Gastroesophageal sphincter (tissue), 3 donors: ENCODE measurements around the gene PROB1.
"Not testable (repeated sequence)": the region's sequence is repeated elsewhere in the genome, so short reads cannot be mapped to it uniquely, and the experiment has no call there.

ENCODE experiments used
- EP300 ChIP-seq: sonication (generic); formaldehyde crosslinking; IDR thresholded peaks from one replicate; pipeline ENCODE4 v1.6.1; 2017; ENCODE audit warnings: antibody characterized with exemption, mild to moderate bottlenecking
- POLR2A ChIP-seq, 2 donors: fragments of 450-650 bp; IDR thresholded peaks; one replicate each; pipeline ENCODE4 v1.6.1; 2017; ENCODE audit warnings: antibody characterized with exemption in 2 of 2, mild to moderate bottlenecking in 2 of 2, moderate library complexity in 1 of 2
- POLR2AphosphoS5 ChIP-seq: sonication (generic); formaldehyde crosslinking; IDR thresholded peaks from one replicate; pipeline ENCODE4 v1.6.1; 2017; ENCODE audit warnings: antibody characterized with exemption
- TF ChIP-seq, protein P1 (sequence below), 4 experiments: fragments of 200-600 bp in 2 of 4; fragments of 450-650 bp in 2 of 4; sonication (generic) in 1 of 4; IDR thresholded peaks; one replicate each; pipeline ENCODE4 v1.5.1; 2017 to 2019; ENCODE audit warnings: antibody characterized with exemption in 4 of 4, mild to moderate bottlenecking in 2 of 4, moderate library complexity in 2 of 4

DNA sequence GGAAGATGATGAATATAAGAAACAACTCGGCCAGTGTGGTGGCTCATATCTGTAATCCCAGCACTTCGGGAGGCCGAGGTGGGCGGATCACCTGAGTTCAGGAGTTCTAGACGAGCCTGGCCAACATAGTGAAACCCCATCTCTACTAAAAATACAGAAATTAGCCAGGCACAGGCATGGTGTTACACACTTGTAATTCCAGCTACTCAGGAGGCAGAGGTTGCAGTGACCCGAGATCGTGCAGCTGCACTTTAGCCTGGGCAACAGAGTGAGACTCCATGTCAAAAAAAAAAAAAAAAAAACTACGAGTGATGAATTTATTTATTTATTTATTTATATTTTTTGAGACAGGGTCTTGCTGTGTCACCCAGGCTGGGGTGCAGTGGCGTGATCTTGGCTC, 47.0 kb downstream of the PROB1 start:
- TF ChIP-seq, protein P1, sequence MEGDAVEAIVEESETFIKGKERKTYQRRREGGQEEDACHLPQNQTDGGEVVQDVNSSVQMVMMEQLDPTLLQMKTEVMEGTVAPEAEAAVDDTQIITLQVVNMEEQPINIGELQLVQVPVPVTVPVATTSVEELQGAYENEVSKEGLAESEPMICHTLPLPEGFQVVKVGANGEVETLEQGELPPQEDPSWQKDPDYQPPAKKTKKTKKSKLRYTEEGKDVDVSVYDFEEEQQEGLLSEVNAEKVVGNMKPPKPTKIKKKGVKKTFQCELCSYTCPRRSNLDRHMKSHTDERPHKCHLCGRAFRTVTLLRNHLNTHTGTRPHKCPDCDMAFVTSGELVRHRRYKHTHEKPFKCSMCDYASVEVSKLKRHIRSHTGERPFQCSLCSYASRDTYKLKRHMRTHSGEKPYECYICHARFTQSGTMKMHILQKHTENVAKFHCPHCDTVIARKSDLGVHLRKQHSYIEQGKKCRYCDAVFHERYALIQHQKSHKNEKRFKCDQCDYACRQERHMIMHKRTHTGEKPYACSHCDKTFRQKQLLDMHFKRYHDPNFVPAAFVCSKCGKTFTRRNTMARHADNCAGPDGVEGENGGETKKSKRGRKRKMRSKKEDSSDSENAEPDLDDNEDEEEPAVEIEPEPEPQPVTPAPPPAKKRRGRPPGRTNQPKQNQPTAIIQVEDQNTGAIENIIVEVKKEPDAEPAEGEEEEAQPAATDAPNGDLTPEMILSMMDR (IDR thresholded peaks at IDR 0.05), result not testable (repeated sequence)
- not testable (repeated sequence) for TF ChIP-seq POLR2AphosphoS5; POLR2A (IDR thresholded peaks at IDR 0.05); EP300
